ENCODE measurements around the gene VAPA. TPM values are rescaled to one million over a fixed set of nuclear protein-coding genes. Genes with fewer than 3 reads are reported as not detected.
A peak's percentile ranks its signal among the peaks of the same experiment; 100 is the strongest.

VAPA gene
- total and polyA plus RNA-seq, 2 donors (not counting 3 experiments of a cell fraction or from before 2014, with no cell fraction given), result 105 to 163 TPM

DNA sequence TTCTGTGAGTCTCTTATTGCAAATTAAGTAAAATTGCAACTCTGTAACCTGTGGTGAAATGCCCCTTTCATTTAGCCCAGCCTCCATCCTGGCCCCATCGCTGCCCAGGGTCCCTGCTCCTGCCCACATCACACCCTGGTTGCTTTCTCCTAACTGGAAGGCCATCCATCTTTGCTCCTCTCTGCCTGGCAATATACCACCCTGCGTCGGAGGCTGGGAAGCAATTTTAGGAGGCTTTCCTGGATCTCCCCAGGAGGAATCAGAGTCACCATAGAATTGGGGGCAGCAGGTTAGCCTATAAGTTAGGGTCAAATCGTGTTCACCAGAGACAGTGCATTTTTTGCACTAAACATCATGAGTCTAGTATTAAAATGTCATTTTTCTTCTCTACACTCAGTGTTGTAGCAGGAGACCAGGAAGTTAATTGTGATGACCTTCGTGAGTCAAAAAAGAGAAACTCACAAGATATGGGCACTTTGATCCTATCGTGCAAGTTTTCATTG is 42.5 kb upstream of the VAPA start:
- Histone ChIP-seq H4K20me1 (replicated peaks; ENCODE audit: control insufficient read depth, extremely low read depth, insufficient read depth, low read length) (no peaks in the 10 kb centered on the region), H2AFZ (ENCODE audit: low read depth, low read length) (peak overlapping the region; percentile 26), H3K4me3 (replicated peaks in 1 of 3; ENCODE audit: insufficient read depth in 1 of 3, low read depth in 1 of 3, low read length in 3 of 3) (no peak overlapping the region), H3K27me3 (ENCODE audit: control insufficient read depth in 2 of 2, insufficient read depth in 2 of 2, low read length in 2 of 2) (no peaks in the 10 kb centered on the region), H3K9me3 (replicated peaks; ENCODE audit: control insufficient read depth, insufficient read depth, low read length) (no peaks in the 10 kb centered on the region), H3K79me2 (ENCODE audit: control insufficient read depth, insufficient read depth, low read length) (no peaks in the 10 kb centered on the region), H3K36me3 (ENCODE audit: control insufficient read depth in 2 of 2, extremely low read depth in 1 of 2, insufficient read depth in 2 of 2, low read length in 2 of 2) (no peaks in the 10 kb centered on the region), H3K4me2 (ENCODE audit: insufficient read depth, low read length) (no peak overlapping the region), H3K4me1 (ENCODE audit: control insufficient read depth, extremely low read depth, insufficient read depth, low read length) (peaks cover 31% of the 10 kb centered on the region), H3K9me1 (replicated peaks; ENCODE audit: control insufficient read depth, extremely low read depth, insufficient read depth, low read length) (no peaks in the 10 kb centered on the region), H3K27ac (ENCODE audit: insufficient read depth, low read depth, low read length) (no peak overlapping the region), H3K9ac (replicated peaks; ENCODE audit: extremely low read depth, insufficient read depth, low read length) (no peak overlapping the region)
- CTCF ChIA-PET, result interaction anchor here (1.1 kb wide), 1 partner anchor 9 kb away, joined by 3 read pairs; no protein-coding TSS in a partner anchor
- no peak for TF ChIP-seq JUN (IDR thresholded peaks at IDR 0.05; ENCODE audit: borderline replicate concordance, insufficient read depth, insufficient read length, low read depth)
- TF ChIP-seq, protein P1, sequence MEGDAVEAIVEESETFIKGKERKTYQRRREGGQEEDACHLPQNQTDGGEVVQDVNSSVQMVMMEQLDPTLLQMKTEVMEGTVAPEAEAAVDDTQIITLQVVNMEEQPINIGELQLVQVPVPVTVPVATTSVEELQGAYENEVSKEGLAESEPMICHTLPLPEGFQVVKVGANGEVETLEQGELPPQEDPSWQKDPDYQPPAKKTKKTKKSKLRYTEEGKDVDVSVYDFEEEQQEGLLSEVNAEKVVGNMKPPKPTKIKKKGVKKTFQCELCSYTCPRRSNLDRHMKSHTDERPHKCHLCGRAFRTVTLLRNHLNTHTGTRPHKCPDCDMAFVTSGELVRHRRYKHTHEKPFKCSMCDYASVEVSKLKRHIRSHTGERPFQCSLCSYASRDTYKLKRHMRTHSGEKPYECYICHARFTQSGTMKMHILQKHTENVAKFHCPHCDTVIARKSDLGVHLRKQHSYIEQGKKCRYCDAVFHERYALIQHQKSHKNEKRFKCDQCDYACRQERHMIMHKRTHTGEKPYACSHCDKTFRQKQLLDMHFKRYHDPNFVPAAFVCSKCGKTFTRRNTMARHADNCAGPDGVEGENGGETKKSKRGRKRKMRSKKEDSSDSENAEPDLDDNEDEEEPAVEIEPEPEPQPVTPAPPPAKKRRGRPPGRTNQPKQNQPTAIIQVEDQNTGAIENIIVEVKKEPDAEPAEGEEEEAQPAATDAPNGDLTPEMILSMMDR (IDR thresholded peaks at IDR 0.05; ENCODE audit: extremely low read depth in 1 of 2, insufficient read depth in 1 of 2, low read depth in 1 of 2, low read length in 2 of 2), result no peak
- TF ChIP-seq GATA2 (IDR thresholded peaks at IDR 0.05; ENCODE audit: insufficient read depth, insufficient read length, low read depth, low read length), result no peak
- TF ChIP-seq EZH2 (IDR thresholded peaks at IDR 0.05; ENCODE audit: borderline replicate concordance, low read depth, low read length, severe bottlenecking), result no peak
- TF ChIP-seq, protein P2, sequence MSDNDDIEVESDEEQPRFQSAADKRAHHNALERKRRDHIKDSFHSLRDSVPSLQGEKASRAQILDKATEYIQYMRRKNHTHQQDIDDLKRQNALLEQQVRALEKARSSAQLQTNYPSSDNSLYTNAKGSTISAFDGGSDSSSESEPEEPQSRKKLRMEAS (IDR thresholded peaks at IDR 0.05; ENCODE audit: insufficient read depth, insufficient read length), result no peak
- TF ChIP-seq POLR2AphosphoS5 (IDR thresholded peaks at IDR 0.05; ENCODE audit: insufficient read depth, low read depth, low read length), result no peak
- TF ChIP-seq MYC (IDR thresholded peaks at IDR 0.05; ENCODE audit: low read depth, low read length), result no peak
- TF ChIP-seq POLR2A (IDR thresholded peaks at IDR 0.05; ENCODE audit: low read depth, low read length), result no peak
- TF ChIP-seq FOS (IDR thresholded peaks at IDR 0.05; ENCODE audit: borderline replicate concordance, insufficient read depth, low read length), result no peak
- no peak for DNase-seq (ENCODE audit: low read depth, low spot score)
- dilution Hi-C loops (cut with MboI; ENCODE audit: extremely low pct_ligation_motif_present, low sequenced_read_pairs) (no loop called here), intact Hi-C loops (cut with micrococcal nuclease) (no loop called here)
- no peak for FAIRE-seq
- no TSS peak for BruUV-seq (replicated peaks)
- POLR2A ChIA-PET, result no interaction called here
